ENCODE data around the gene ZNF260. TPM values are rescaled to one million over a fixed set of nuclear protein-coding genes. Genes with fewer than 3 reads are reported as not detected.

Gene ZNF260
- total RNA-seq, 2 experiments from 2014 or later: 3.7 to 6.4 TPM

GRCh38 chr19:36528921-36529518 is 949 bp upstream of the ZNF260 start:
- peak; percentile 79 for DNase-seq
- peak overlapping the region; percentile 90 for H3K4me3 Mint-ChIP-seq
- TF ChIP-seq, protein P1, sequence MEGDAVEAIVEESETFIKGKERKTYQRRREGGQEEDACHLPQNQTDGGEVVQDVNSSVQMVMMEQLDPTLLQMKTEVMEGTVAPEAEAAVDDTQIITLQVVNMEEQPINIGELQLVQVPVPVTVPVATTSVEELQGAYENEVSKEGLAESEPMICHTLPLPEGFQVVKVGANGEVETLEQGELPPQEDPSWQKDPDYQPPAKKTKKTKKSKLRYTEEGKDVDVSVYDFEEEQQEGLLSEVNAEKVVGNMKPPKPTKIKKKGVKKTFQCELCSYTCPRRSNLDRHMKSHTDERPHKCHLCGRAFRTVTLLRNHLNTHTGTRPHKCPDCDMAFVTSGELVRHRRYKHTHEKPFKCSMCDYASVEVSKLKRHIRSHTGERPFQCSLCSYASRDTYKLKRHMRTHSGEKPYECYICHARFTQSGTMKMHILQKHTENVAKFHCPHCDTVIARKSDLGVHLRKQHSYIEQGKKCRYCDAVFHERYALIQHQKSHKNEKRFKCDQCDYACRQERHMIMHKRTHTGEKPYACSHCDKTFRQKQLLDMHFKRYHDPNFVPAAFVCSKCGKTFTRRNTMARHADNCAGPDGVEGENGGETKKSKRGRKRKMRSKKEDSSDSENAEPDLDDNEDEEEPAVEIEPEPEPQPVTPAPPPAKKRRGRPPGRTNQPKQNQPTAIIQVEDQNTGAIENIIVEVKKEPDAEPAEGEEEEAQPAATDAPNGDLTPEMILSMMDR (IDR thresholded peaks at IDR 0.05): no peak
- H3K4me1 Mint-ChIP-seq (ENCODE audit: low read depth): peaks cover 15% of the 10 kb centered on the region
- ATAC-seq: peak; percentile 25
- H3K27ac Mint-ChIP-seq: peak overlapping the region; percentile 97
- H3K27me3 Mint-ChIP-seq: no peaks in the 10 kb centered on the region
- POLR2A ChIA-PET: interaction anchor here (0.7 to 3.0 kb wide), 21 partner anchors 12 to 688 kb away, joined by 3 to 12 read pairs (median 4); partner anchors contain the start of genes ZFP14, ZNF382, ZNF529 and ZNF566
- peaks cover 67% of the 10 kb centered on the region for H3K36me3 Mint-ChIP-seq (ENCODE audit: low read depth)
- peaks cover 25% of the 10 kb centered on the region for H3K9me3 Mint-ChIP-seq
- intact Hi-C loops (cut with micrococcal nuclease): loop anchor here (5.0 kb wide), 1 partner anchor 158 kb away; the partner anchor contains the start of gene ZNF567
- CTCF ChIA-PET: interaction anchor here (2.0 kb wide), 1 partner anchor 150 kb away, joined by 4 read pairs; the partner anchor contains the start of gene ZFP14

GRCh38 chr19:36527873-36528193 is 238 bp downstream of the ZNF260 start:
- peak; percentile 1 for ATAC-seq
- peaks cover 68% of the 10 kb centered on the region for H3K36me3 Mint-ChIP-seq (ENCODE audit: low read depth)
- H3K27ac Mint-ChIP-seq: peak overlapping the region; percentile 97
- H3K4me1 Mint-ChIP-seq (ENCODE audit: low read depth): peaks cover 15% of the 10 kb centered on the region
- H3K4me3 Mint-ChIP-seq: peak overlapping the region; percentile 90
- DNase-seq: no peak
- H3K27me3 Mint-ChIP-seq: no peaks in the 10 kb centered on the region
- peaks cover 22% of the 10 kb centered on the region for H3K9me3 Mint-ChIP-seq
- POLR2A ChIA-PET: interaction anchor here (0.8 to 2.6 kb wide), 10 partner anchors 14 to 689 kb away, joined by 3 to 12 read pairs (median 4); partner anchors contain the start of genes ZNF529 and ZNF566
- CTCF ChIA-PET: no interaction called here
- TF ChIP-seq, protein P1 (IDR thresholded peaks at IDR 0.05): no peak
- intact Hi-C loops (cut with micrococcal nuclease): loop anchor here (5.0 kb wide), 1 partner anchor 159 kb away; the partner anchor contains the start of gene ZNF567

- ChIA-PET POLR2A (interaction anchor here (1.0 to 2.6 kb wide), 4 partner anchors 14 to 43 kb away, joined by 3 to 12 read pairs (median 6); partner anchors contain the start of gene ZNF566), CTCF (no interaction called here)
- Mint-ChIP-seq H3K27ac (peak overlapping the region; percentile 97), H3K27me3 (no peaks in the 10 kb centered on the region), H3K9me3 (peaks cover 26% of the 10 kb centered on the region), H3K36me3 (ENCODE audit: low read depth) (peaks cover 68% of the 10 kb centered on the region), H3K4me3 (peak overlapping the region; percentile 90), H3K4me1 (ENCODE audit: low read depth) (peaks cover 15% of the 10 kb centered on the region)
- ATAC-seq (no peak), DNase-seq (no peak)
- TF ChIP-seq, protein P1 (IDR thresholded peaks at IDR 0.05): no peak
- intact Hi-C loops (cut with micrococcal nuclease): loop anchor here (5.0 kb wide), 1 partner anchor 160 kb away; the partner anchor contains the start of gene ZNF567
These were observed 730 bp downstream of the ZNF260 start for GRCh38 chr19:36527341-36527740.

DNA sequence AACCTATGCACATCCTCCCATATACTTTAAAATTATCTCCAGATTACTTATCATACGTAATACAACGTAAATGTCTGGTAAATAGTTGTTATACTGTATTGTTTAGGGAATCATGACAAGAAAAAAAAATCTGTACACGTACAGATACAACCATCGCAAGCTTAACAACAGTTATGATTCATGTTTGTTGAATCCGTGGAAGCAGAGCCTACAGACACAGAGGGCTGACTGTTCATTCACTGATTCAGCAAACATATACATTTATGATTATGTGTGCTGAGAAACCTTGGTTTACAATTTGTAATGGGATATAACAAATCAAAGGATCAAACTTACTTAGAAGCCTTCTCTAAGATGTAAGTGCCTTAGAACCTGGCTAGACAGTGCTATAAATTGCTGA is 1.5 kb downstream of the ZNF260 start:
- peaks cover 26% of the 10 kb centered on the region for H3K9me3 Mint-ChIP-seq
- H3K4me3 Mint-ChIP-seq: peak overlapping the region; percentile 46
- ATAC-seq (no peak), DNase-seq (no peak)
- POLR2A ChIA-PET: no interaction called here
- TF ChIP-seq, protein P1 (IDR thresholded peaks at IDR 0.05): no peak
- H3K27me3 Mint-ChIP-seq: no peaks in the 10 kb centered on the region
- H3K4me1 Mint-ChIP-seq (ENCODE audit: low read depth): peaks cover 15% of the 10 kb centered on the region
- peaks cover 70% of the 10 kb centered on the region for H3K36me3 Mint-ChIP-seq (ENCODE audit: low read depth)
- CTCF ChIA-PET: no interaction called here
- no peak overlapping the region for H3K27ac Mint-ChIP-seq
- intact Hi-C loops (cut with micrococcal nuclease): loop anchor here (5.0 kb wide), 1 partner anchor 161 kb away; the partner anchor contains the start of gene ZNF567

DNA sequence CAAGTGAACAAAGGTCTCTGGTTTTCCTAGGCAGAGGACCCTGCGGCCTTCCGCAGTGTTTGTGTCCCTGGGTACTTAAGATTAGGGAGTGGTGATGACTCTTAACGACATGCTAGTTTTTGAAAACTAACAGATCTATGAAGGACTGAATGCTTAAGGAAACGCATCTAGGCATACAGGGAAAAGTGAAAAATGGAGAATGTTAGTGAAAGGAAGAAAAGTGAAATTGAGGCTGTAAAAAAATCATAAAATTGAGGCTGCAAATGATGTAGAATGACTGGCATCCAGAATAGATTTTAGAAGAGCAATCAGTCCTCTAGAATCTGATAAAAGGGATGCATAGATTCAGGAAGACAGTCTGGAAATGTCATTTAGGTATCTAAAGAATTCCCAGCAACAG is 3.5 kb downstream of the ZNF260 start:
- TF ChIP-seq, protein P1 (IDR thresholded peaks at IDR 0.05): no peak
- Mint-ChIP-seq H3K4me1 (ENCODE audit: low read depth) (peaks cover 15% of the 10 kb centered on the region), H3K27ac (no peak overlapping the region), H3K27me3 (no peaks in the 10 kb centered on the region), H3K36me3 (ENCODE audit: low read depth) (peaks cover 72% of the 10 kb centered on the region), H3K9me3 (peaks cover 29% of the 10 kb centered on the region), H3K4me3 (no peak overlapping the region)
- ChIA-PET CTCF (no interaction called here), POLR2A (no interaction called here)
- DNase-seq: no peak
- intact Hi-C loops (cut with micrococcal nuclease): loop anchor here (5.0 kb wide), 1 partner anchor 163 kb away; the partner anchor contains the start of gene ZNF567
- no peak for ATAC-seq

Data from activated CD8-positive, alpha-beta T cell treated with anti-CD3 and anti-CD28 coated beads for 36 hours (primary cell).